Midbrain (tissue), 1 donor: ENCODE results near the gene ITLN1.
"Not testable (repeated sequence)": the region's sequence is repeated elsewhere in the genome, so short reads cannot be mapped to it uniquely, and the experiment has no call there.

Source experiments
- DNase-seq: peaks from one replicate; lab custom pipeline; 2025; lab: John Stamatoyannopoulos, UW

Gene ITLN1

GRCh38 chr1:160883581-160884513 lies 1.1 kb downstream of the ITLN1 start:
- no peak for DNase-seq

GRCh38 chr1:160882582-160882981 lies 2.4 kb downstream of the ITLN1 start:
- DNase-seq, result no peak

- DNase-seq, result not testable (repeated sequence)
These were observed 3.7 kb downstream of the ITLN1 start for GRCh38 chr1:160881264-160881663.

GRCh38 chr1:160880216-160880615 lies 4.8 kb downstream of the ITLN1 start:
- no peak for DNase-seq

DNA sequence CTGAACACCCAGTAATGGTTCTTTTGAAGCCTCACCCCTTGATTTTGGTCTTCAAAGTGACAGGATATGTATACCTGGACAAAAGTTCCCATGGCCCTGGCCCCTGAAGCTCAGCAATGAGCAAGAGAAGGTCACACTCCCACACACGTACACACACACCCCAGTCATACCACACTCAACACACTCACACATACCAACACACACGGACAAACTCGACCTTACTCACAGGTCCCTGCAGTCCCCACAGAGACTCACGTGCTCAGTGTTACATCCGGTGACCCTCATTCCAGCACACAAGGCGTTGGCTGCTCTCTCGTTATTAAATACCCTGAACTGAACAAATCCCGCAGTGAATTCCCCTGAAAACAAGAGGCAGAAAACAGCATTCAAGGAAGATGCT lies 5.9 kb downstream of the ITLN1 start:
- no peak for DNase-seq

GRCh38 chr1:160877221-160877620 lies 7.8 kb downstream of the ITLN1 start:
- DNase-seq, result no peak

GRCh38 chr1:160876311-160876710 lies 8.7 kb downstream of the ITLN1 start:
- no peak for DNase-seq

DNA sequence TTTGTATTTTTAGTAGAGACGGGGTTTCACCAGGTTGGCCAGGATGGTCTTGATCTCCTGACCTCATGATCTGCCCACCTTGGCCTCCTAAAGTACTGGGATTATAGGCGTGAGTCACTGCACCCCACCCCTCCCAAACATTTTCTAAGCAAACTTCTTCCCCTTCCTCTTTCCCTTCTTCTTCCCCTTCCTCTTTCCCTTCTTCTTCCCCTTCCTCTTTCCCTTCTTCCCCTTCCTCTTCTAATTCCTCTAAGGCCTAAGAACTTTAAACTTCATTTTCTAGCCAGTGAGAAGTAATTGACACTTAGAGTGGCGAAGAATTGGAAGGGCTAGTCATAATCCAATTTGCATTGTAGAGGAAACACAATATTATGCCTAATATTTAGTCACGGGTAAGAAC lies 9.4 kb downstream of the ITLN1 start:
- not testable (repeated sequence) for DNase-seq

- DNase-seq, result no peak
These were observed 10.0 kb downstream of the ITLN1 start for GRCh38 chr1:160874935-160875334.

DNA sequence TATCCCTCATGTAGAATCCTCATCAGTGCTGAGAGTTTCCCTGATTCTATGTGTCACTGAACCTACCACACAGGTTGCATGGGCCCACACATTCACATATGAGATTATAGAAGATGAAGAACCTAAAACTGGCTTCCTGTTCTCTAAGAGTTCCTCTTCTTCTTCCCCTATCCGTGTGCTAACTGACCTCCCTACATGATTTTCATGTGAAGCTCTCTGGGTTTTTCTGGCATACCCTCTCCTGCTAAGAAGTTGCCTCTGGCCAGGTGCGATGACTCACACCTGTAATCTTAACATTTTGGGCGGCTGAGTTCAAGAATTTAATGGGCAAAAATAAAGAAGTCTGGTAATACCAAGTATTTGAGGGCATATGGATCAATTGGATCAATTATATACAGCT lies 16.8 kb downstream of the ITLN1 start:
- DNase-seq, result no peak

GRCh38 chr1:160867651-160868050 lies 17.3 kb downstream of the ITLN1 start:
- not testable (repeated sequence) for DNase-seq

GRCh38 chr1:160866695-160867260 lies 18.2 kb downstream of the ITLN1 start:
- DNase-seq, result no peak

GRCh38 chr1:160866001-160866694 lies 18.8 kb downstream of the ITLN1 start:
- DNase-seq, result no peak

DNA sequence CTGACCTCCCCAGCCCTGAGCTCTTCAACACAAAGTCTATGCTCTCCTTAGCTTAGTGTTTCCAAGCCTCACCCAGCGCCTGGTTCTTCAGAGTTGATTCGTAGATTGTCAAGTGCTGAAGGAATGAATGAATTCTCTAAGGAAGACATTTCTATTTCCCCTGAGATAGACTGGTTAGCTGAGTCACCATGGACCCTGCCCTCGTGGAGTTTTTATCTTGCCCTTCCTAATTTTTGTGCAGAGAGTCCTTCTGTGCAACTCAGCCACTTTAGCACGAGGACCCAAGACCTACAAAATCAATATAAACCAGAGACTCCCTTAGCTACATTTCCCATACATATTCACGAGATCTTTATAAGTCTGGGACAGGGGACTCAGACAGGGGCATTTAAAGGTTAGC lies 19.6 kb downstream of the ITLN1 start:
- no peak for DNase-seq

GRCh38 chr1:160864173-160864572 lies 20.8 kb downstream of the ITLN1 start:
- no peak for DNase-seq

GRCh38 chr1:160863774-160864131 lies 21.2 kb downstream of the ITLN1 start:
- no peak for DNase-seq

DNA sequence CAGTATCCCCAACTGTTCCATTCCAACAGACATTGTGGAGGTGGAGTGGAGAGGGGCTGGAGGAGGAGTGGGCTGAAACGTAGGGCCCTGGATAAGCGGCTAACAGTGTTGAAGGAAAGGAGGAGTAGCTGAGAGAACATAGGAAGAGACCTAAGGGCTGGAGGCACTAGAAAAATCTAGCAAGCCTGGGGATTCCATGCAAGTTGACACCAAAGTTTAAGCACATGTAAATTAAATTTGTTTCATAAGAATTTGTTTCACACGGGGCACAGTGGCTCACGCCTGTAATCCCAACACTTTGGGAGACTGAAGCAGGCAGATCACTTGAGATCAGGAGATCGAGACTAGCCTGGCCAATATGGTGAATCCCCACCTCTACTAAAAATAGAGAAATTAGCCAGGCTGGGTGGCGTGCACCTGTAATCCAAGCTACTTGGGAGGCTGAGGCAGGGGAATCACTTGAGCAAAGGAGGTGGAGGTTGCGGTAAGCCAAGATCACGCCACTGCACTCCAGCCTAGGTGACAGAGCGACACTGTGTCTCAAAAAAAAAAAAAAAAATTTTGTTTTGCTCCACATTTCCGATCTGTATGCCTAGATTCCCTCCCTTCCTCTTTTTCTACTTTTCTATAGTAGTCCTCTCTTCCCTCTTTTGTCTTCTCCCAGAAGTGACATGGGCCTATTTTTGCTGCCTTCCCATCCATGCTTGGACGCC lies 21.8 kb downstream of the ITLN1 start:
- no peak for DNase-seq

- no peak for DNase-seq
These were observed 22.5 kb downstream of the ITLN1 start, which contains the start of gene CD244 for GRCh38 chr1:160862203-160863060. CD244 (minus strand) TSS chr1:160862887; CDS start chr1:160862677, 210 bp downstream.

DNA sequence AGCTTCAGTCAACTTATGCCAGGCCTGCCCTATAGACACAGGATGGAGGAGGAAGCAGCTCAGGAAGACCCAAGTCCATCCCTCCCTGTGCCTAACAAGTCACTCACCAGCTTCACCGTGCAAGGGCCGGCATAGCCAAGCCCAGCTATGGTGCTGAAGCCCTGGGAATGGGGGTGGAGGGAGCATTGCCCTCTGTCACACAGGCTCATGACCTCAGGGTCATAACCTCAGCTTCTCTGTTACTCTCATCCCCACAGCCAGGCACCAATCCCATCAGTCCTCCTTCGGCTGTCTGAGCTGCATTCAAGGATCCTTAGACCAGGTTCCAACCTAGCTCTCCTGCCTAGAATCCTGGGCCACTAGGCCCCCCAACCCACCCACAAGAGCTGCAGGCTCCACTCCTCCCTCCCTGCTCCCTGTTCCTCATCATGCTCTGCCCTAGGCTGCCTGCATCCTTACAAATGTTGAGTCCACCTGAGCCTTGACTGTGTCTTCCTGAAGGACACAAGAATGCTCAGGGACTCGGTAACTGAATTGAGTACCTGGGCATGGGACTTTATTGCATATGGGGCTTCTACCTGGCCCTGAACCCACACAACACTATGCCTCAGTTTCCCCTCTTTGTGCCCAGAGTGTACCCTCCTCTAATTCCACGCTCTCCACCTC lies 24.0 kb downstream of the ITLN1 start:
- no peak for DNase-seq

- DNase-seq, result no peak
These were observed 25.8 kb downstream of the ITLN1 start for GRCh38 chr1:160859166-160859565.

DNA sequence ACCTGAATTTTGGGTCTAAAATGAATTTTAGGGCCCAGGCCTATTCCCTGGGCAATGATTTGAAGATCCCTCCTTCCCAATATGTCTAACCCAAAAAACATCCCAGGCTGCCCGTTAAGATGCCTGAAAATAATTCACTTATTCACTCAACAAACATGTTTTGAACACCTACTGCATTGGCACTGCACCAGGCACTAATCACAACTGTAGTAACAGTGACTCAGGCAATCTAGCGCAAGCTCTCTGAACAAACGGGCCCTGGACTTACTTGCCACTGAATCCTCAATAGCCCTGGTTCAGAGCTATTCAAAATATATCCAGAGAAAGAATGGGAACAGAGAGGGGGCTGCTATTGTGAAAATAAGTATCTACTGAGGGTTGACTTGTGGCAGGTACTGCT lies 26.5 kb downstream of the ITLN1 start:
- DNase-seq, result no peak
